ENCODE data around the gene NLRP13. TPM values are rescaled to one million over a fixed set of nuclear protein-coding genes. Genes with fewer than 3 reads are reported as not detected.

NLRP13 gene
- total RNA-seq, result not detected in 2 replicates
- long read RNA-seq, result 0 reads

DNA sequence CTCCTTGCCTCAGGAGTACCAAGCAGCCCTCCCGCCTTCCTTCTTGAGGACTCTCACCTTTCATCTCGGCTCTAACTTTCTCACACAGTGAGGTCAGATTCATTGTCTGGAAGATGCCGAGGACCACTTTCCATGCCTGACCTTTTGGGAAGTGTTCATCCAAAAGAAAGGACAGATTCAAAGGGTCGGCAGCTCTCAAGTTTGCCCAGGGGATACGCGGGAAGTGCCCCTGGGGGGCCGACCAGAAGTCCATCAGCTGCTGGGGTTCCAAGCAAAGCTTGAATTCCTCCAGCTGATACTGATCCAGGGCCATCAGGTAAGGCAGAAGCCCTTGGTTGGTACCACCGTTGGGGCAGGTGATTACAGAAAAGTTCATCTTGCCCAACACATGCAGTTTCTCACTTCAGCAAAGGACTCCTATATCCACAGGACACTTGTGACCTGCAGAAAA, at the start of gene NLRP13:
Gene NLRP13 (minus strand): TSS at position 401 of the 451 bp plus-strand sequence. CDS start 25 bp downstream, at position 376.
- Mint-ChIP-seq H3K9me3 (ENCODE audit: low read depth) (peaks cover 58% of the 10 kb centered on the region), H3K4me3 (ENCODE audit: low read depth) (no peak within 1 kb of the TSS)
- DNase-seq (ENCODE audit: low spot score, unreplicated experiment), result no peak

DNA sequence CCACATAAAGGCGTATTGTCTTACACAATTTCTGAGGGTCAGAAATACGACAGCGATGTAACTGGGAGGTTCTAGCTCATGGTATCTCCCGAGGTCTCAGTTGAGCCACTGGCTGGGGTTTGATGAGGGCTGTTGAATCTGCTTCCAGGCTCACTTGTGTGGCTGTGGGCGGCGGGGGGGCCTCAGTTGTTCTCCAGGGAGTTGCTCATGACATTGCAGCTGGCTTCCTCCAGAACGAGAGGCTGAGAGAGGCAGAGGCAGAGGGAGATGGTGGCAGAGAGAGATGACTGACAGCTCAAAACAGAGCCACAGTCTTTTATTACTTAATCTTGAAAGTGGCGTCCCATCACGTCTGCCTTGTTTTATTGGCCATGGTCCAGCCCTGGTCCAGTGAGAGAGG, 48.3 kb upstream of the NLRP13 start:
- no peak for DNase-seq (ENCODE audit: low spot score, unreplicated experiment)
- Mint-ChIP-seq H3K27me3 (no peaks in the 10 kb centered on the region), H3K27ac (no peak overlapping the region), H3K36me3 (ENCODE audit: insufficient read depth) (peaks cover 2% of the 10 kb centered on the region), H3K4me3 (ENCODE audit: low read depth) (no peak overlapping the region), H3K9me3 (ENCODE audit: low read depth) (peaks cover 32% of the 10 kb centered on the region), H3K4me1 (ENCODE audit: low read depth) (no peaks in the 10 kb centered on the region)
- no peak for TF ChIP-seq CTCF (IDR thresholded peaks at IDR 0.05; ENCODE audit: unreplicated experiment)

More for the DNA sequence above, at the start of gene NLRP13:
- no peak for TF ChIP-seq CTCF (IDR thresholded peaks at IDR 0.05; ENCODE audit: unreplicated experiment)
- Mint-ChIP-seq H3K27me3 (no peaks in the 10 kb centered on the region), H3K36me3 (ENCODE audit: insufficient read depth) (peaks cover 1% of the 10 kb centered on the region), H3K27ac (no peak within 1 kb of the TSS), H3K4me1 (ENCODE audit: low read depth) (no peaks in the 10 kb centered on the region)

DNA sequence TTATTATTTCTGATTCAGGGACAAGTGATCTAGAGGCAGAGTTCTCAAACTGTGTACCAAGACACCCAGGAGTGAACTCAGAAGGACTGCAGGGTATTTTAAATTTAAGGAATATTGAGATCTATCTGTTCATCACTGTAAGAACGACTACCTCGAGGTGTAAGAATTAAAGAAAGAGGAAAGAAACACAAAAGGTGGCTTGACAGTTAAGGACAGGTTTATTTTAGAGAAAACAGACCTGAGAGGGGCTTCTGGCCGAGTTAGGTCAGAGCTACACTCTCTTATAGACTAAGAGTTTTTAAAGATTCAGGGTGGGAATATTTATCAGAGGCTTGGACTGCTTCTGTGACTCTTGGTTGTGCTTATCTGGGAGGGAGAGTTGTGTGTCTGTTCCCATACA, 41.8 kb upstream of the NLRP13 start:
- H3K4me3 Mint-ChIP-seq (ENCODE audit: low read depth), result no peak overlapping the region
- no peaks in the 10 kb centered on the region for H3K4me1 Mint-ChIP-seq (ENCODE audit: low read depth)
- no peak for DNase-seq (ENCODE audit: low spot score, unreplicated experiment)
- no peak overlapping the region for H3K27ac Mint-ChIP-seq
- no peak for TF ChIP-seq CTCF (IDR thresholded peaks at IDR 0.05; ENCODE audit: unreplicated experiment)
- H3K36me3 Mint-ChIP-seq (ENCODE audit: insufficient read depth), result peaks cover 4% of the 10 kb centered on the region
- H3K9me3 Mint-ChIP-seq (ENCODE audit: low read depth), result peaks cover 58% of the 10 kb centered on the region
- no peaks in the 10 kb centered on the region for H3K27me3 Mint-ChIP-seq

DNA sequence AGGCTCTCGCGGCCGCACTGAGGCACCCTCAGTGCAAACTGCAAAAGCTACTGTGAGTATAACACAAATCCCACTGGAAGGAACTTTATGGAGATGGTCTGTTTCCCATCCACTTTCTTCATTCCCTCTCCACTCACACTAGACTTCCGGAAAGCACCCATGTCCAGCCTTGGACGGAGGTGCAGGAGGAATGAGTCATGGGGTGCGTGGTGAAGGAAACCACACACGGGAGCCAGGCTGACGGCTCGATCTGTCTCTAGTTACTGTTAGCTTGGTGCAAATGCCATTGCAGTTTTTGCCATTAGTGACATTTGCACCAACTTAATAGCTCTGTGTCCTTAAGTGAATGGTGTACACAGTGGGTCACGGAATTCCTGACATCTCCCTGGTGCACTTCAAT, 30.1 kb upstream of the NLRP13 start:
- no peaks in the 10 kb centered on the region for H3K27me3 Mint-ChIP-seq
- TF ChIP-seq CTCF (IDR thresholded peaks at IDR 0.05; ENCODE audit: unreplicated experiment), result no peak
- no peak overlapping the region for H3K27ac Mint-ChIP-seq
- H3K9me3 Mint-ChIP-seq (ENCODE audit: low read depth), result peaks cover 33% of the 10 kb centered on the region
- no peak for DNase-seq (ENCODE audit: low spot score, unreplicated experiment)
- no peaks in the 10 kb centered on the region for H3K36me3 Mint-ChIP-seq (ENCODE audit: insufficient read depth)
- H3K4me1 Mint-ChIP-seq (ENCODE audit: low read depth), result no peaks in the 10 kb centered on the region
- no peak overlapping the region for H3K4me3 Mint-ChIP-seq (ENCODE audit: low read depth)

- no peak for TF ChIP-seq CTCF (IDR thresholded peaks at IDR 0.05; ENCODE audit: unreplicated experiment)
- H3K4me1 Mint-ChIP-seq (ENCODE audit: low read depth), result no peaks in the 10 kb centered on the region
- no peaks in the 10 kb centered on the region for H3K36me3 Mint-ChIP-seq (ENCODE audit: insufficient read depth)
- no peaks in the 10 kb centered on the region for H3K27me3 Mint-ChIP-seq
- no peak for DNase-seq (ENCODE audit: low spot score, unreplicated experiment)
- H3K27ac Mint-ChIP-seq, result no peak overlapping the region
- peaks cover 31% of the 10 kb centered on the region for H3K9me3 Mint-ChIP-seq (ENCODE audit: low read depth)
- no peak overlapping the region for H3K4me3 Mint-ChIP-seq (ENCODE audit: low read depth)
Measured at GRCh38 chr19:55959996-55960675, 28.0 kb upstream of the NLRP13 start.
